ENCODE results near the gene LAPTM4A.

DNA sequence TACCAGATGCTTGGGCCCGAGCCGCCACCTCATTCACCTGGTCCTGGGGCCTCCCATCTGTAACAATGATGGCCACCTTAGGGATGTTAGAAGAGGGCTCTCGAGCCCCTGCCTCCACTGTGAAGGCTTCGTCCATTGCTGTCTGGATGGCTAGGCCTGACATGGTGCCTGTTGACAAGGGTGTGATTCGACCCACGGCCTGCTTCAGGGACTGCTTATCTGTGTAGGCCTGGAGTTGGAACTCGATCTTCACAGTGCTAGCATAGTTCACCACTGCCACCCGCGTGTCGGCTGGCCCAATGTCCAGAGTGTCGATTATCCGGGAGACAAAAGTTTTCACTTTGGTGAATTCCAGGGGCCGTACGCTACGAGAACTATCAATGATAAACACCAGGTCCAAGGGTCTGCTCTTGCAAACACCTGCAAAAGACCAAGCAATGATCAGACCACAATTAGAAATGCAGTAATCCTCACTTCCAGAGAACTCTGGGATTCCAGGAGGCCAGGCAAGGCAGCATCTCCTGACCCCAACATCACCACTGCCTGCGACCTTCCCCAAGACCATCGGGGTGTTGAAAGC lies 45.4 kb downstream of the LAPTM4A start:
- TF ChIP-seq CTCF (IDR thresholded peaks at IDR 0.05) (no peak), POLR2A (IDR thresholded peaks at IDR 0.05) (no peak)

All from gastroesophageal sphincter (tissue), 3 donors.